ENCODE results near the gene XYLB. TPM values are rescaled to one million over a fixed set of nuclear protein-coding genes. Genes with fewer than 3 reads are reported as not detected.

Gene XYLB
- total RNA-seq, 1 experiment from 2014 or later = 6.6 TPM

DNA sequence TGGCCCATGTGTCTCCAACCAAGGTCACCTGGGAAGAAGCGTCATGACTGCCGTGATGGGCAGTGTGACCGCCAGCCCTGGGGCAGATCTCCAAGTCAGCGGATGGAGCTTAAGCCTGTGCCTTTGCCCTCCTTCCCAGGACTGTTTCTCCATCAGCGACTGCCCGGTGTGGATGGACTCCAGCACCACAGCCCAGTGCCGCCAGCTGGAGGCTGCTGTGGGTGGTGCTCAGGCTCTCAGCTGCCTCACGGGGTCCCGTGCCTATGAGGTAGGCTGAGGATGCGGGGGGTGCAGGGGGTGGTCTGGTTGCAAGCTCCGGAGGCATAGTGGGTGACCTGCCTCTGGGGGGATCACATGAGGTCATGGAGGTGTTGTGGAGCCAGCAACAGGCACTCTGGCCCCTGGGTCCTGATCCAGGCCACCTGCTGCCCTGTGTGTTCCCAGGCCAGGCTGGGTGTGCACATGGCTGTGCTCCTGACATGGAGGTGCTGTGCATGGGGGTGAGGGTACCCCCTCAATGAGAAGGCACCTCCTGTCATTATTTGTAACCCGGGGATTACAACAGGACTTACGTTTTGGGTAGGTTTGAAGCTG, 19.0 kb downstream of the XYLB start:
- Histone ChIP-seq H3K27ac (ENCODE audit: low read length) (no peak overlapping the region), H3K27me3 (ENCODE audit: control insufficient read depth, insufficient read depth, low read length) (no peaks in the 10 kb centered on the region), H3K4me1 (ENCODE audit: control insufficient read depth, insufficient read depth, low read length) (no peaks in the 10 kb centered on the region), H3K36me3 (ENCODE audit: control insufficient read depth, insufficient read depth, low read length) (no peaks in the 10 kb centered on the region), H3K9me3 (ENCODE audit: control insufficient read depth, insufficient read depth, low read depth, low read length) (no peaks in the 10 kb centered on the region), H3K4me3 (ENCODE audit: low read depth in 2 of 2, low read length in 2 of 2) (no peak overlapping the region)
- intact Hi-C loops (cut with micrococcal nuclease; ENCODE audit: unreplicated experiment) (no loop called here), in situ Hi-C loops (cut with HindIII; ENCODE audit: low pct_unique_long_range_greater_than_20kb, low sequenced_read_pairs) (no loop called here)
- DNase-seq (ENCODE audit: low read depth, low spot score) = no peak
- ChIA-PET CTCF (no interaction called here), POLR2A (no interaction called here)
- ATAC-seq = 0 out of 2 replicates have a peak, but pooled peaks have one; percentile 42
- TF ChIP-seq TCF7L2 (IDR thresholded peaks at IDR 0.05; ENCODE audit: low read depth, low read length) (no peak), POLR2AphosphoS5 (IDR thresholded peaks at IDR 0.05; ENCODE audit: low read depth, low read length) (no peak), SIN3A (IDR thresholded peaks at IDR 0.05; ENCODE audit: borderline replicate concordance, insufficient read depth, low read depth, low read length) (no peak)
- TF ChIP-seq, protein P1, sequence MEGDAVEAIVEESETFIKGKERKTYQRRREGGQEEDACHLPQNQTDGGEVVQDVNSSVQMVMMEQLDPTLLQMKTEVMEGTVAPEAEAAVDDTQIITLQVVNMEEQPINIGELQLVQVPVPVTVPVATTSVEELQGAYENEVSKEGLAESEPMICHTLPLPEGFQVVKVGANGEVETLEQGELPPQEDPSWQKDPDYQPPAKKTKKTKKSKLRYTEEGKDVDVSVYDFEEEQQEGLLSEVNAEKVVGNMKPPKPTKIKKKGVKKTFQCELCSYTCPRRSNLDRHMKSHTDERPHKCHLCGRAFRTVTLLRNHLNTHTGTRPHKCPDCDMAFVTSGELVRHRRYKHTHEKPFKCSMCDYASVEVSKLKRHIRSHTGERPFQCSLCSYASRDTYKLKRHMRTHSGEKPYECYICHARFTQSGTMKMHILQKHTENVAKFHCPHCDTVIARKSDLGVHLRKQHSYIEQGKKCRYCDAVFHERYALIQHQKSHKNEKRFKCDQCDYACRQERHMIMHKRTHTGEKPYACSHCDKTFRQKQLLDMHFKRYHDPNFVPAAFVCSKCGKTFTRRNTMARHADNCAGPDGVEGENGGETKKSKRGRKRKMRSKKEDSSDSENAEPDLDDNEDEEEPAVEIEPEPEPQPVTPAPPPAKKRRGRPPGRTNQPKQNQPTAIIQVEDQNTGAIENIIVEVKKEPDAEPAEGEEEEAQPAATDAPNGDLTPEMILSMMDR (IDR thresholded peaks at IDR 0.05) = no peak
- TF ChIP-seq, protein P2, sequence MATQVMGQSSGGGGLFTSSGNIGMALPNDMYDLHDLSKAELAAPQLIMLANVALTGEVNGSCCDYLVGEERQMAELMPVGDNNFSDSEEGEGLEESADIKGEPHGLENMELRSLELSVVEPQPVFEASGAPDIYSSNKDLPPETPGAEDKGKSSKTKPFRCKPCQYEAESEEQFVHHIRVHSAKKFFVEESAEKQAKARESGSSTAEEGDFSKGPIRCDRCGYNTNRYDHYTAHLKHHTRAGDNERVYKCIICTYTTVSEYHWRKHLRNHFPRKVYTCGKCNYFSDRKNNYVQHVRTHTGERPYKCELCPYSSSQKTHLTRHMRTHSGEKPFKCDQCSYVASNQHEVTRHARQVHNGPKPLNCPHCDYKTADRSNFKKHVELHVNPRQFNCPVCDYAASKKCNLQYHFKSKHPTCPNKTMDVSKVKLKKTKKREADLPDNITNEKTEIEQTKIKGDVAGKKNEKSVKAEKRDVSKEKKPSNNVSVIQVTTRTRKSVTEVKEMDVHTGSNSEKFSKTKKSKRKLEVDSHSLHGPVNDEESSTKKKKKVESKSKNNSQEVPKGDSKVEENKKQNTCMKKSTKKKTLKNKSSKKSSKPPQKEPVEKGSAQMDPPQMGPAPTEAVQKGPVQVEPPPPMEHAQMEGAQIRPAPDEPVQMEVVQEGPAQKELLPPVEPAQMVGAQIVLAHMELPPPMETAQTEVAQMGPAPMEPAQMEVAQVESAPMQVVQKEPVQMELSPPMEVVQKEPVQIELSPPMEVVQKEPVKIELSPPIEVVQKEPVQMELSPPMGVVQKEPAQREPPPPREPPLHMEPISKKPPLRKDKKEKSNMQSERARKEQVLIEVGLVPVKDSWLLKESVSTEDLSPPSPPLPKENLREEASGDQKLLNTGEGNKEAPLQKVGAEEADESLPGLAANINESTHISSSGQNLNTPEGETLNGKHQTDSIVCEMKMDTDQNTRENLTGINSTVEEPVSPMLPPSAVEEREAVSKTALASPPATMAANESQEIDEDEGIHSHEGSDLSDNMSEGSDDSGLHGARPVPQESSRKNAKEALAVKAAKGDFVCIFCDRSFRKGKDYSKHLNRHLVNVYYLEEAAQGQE (IDR thresholded peaks at IDR 0.05; ENCODE audit: insufficient read depth in 1 of 2, low read depth in 2 of 2, low read length in 1 of 2) = no peak
- BruUV-seq (replicated peaks) = no TSS peak

DNA sequence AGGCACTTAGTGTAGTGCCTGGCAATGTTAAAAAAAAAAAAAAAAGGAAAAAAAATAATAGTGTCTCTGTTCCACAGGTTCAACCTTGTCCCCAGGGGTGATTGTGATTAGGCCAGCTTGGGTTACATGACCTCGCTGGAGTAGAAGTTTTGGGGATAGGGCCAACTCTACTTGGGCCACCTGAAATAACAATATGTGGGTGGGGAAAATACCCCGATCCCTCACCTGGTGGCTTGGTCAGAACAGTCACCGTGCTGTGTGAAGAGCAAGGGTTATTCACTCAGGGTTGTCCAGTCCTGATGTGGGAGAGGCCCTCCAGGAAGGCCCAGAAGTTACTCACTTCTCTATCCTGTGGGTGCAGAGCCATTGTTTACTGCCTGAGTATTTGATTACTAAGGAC, 19.5 kb downstream of the XYLB start:
- TF ChIP-seq TCF7L2 (IDR thresholded peaks at IDR 0.05; ENCODE audit: low read depth, low read length) (no peak), POLR2AphosphoS5 (IDR thresholded peaks at IDR 0.05; ENCODE audit: low read depth, low read length) (no peak), SIN3A (IDR thresholded peaks at IDR 0.05; ENCODE audit: borderline replicate concordance, insufficient read depth, low read depth, low read length) (no peak)
- TF ChIP-seq, protein P1 (IDR thresholded peaks at IDR 0.05) = no peak
- TF ChIP-seq, protein P2 (IDR thresholded peaks at IDR 0.05; ENCODE audit: insufficient read depth in 1 of 2, low read depth in 2 of 2, low read length in 1 of 2) = no peak
- ChIA-PET CTCF (no interaction called here), POLR2A (no interaction called here)
- DNase-seq (ENCODE audit: low read depth, low spot score) = no peak
- no TSS peak for BruUV-seq (replicated peaks)
- Histone ChIP-seq H3K27ac (ENCODE audit: low read length) (no peak overlapping the region), H3K9me3 (ENCODE audit: control insufficient read depth, insufficient read depth, low read depth, low read length) (no peaks in the 10 kb centered on the region), H3K36me3 (ENCODE audit: control insufficient read depth, insufficient read depth, low read length) (no peaks in the 10 kb centered on the region), H3K27me3 (ENCODE audit: control insufficient read depth, insufficient read depth, low read length) (no peaks in the 10 kb centered on the region), H3K4me1 (ENCODE audit: control insufficient read depth, insufficient read depth, low read length) (no peaks in the 10 kb centered on the region), H3K4me3 (ENCODE audit: low read depth in 2 of 2, low read length in 2 of 2) (no peak overlapping the region)
- in situ Hi-C loops (cut with HindIII; ENCODE audit: low pct_unique_long_range_greater_than_20kb, low sequenced_read_pairs) (no loop called here), intact Hi-C loops (cut with micrococcal nuclease; ENCODE audit: unreplicated experiment) (no loop called here)
- no peak for ATAC-seq

Data from Panc1 (cell line).